HPDE6-E6E7 (cell line): Measurements from ENCODE around the gene PARP1.
"Not testable (repeated sequence)": the region's sequence is repeated elsewhere in the genome, so short reads cannot be mapped to it uniquely, and the experiment has no call there.

ENCODE experiments used
- DNase-seq: peaks from one replicate; pipeline ENCODE4 v3.0.0; 2011; ENCODE audit warnings: missing footprints; ENCODE audit errors: extremely low spot score

PARP1 gene

GRCh38 chr1:226429858-226430715 is 22.2 kb upstream of the PARP1 start:
- no peak for DNase-seq

GRCh38 chr1:226428791-226429461 is 21.0 kb upstream of the PARP1 start:
- DNase-seq = no peak

DNA sequence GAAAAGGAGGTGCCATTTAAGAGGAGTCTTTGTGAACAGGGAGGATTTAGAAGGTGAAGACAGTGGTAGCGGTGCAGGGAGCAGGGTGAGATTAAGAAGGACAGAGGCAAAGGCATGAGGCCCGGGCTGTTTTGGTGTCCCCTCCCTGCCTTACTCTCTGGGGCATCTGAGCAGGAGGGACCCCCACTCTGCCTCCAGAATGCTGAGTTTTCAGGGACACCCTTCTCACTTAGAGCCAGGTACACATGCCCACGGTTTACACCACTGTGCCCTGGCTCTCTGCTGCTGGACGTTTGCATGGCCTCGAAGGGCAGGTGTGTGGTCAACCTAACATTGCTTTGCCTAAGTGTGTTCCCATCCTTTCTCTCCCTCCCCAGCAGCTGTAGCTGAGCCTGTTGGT is 20.5 kb upstream of the PARP1 start:
- no peak for DNase-seq

- DNase-seq = no peak
Measured at GRCh38 chr1:226427131-226427530, 19.2 kb upstream of the PARP1 start.

GRCh38 chr1:226426395-226426794 is 18.5 kb upstream of the PARP1 start:
- DNase-seq = not testable (repeated sequence)

DNA sequence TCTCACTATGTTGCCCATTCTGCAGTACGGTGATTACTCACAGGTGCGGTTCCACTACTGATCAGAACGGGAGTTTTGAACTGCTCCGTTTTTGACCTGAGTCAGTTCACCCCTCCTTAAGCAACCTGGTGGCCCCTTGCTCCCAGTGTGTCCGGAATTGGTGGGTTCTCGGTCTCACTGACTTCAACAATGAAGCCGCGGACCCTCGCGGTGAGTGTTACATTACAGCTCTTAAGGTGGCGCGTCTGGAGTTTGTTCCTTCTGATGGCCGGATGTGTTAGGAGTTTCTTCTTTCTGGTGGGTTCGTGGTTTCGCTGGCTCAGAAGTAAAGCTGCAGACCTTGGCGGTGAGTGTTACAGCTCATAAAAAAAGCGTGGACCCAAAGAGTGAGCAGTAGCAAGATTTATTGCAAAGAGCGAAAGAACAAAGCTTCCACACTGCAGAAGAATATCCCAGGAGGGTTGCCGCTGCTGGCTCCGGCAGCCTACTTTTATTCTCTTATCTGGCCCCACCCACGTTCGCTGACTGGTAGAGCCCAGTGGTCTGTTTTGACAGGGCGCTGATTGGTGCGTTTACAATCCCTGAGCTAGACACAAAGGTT is 17.6 kb upstream of the PARP1 start:
- no peak for DNase-seq

- DNase-seq = no peak
Measured at GRCh38 chr1:226425004-226425378, 17.1 kb upstream of the PARP1 start.

DNA sequence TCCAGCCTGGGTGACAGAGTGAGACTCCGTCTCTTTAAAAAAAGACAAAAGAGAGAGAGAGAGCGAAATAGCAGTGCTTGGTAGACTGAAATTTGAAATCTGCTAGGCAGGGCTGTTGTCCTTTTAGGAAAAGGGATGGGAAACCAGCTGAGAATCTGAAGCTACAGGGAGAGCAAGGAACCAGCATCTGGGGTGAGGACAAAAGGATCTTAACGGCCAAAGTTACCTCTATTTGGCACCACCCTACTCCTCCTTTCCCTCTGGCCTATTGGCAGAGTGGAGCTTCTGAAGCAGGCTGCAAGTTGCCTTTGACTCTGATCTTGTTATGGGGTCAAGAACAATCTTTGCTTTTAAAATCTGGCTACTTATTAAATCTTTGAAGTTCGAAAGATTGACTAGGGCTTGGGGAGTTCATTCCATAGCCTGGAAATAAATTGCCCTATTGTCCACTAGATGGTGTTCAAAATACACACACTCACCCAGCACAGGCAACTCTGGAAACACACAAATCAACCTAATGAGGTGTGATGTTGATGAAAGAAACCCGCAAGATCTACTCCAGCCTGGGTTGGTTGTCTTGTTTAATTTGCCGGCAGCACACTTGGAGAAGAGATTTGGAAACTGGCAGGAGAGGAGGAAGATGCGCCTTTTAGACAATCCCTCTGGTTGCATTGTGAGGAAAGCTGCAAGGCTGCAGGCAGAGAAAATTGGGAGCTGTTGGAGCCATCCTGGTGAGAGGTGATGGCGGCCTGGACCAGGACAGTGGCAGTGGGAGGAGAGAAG is 16.5 kb upstream of the PARP1 start:
- DNase-seq = peak; percentile 43

DNA sequence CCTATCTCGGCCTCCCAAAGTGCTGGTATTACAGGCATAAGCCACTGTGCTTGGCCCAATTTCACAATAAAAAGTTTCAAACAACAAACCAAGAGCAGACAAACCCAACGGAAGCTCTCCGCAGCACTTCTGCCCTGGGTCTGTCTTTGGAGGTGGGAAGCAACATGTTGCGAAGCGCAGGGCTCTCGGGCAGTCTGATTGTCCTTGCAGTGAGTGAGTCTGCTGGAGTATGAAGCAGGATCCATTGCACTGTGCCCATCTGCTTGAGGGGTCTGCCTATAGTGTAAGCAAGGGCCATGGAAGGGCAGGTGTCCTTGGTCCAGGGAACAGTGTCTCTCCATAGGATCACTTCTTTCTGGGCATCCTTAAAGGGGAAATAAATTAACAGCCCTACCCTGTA is 14.6 kb upstream of the PARP1 start:
- no peak for DNase-seq

DNA sequence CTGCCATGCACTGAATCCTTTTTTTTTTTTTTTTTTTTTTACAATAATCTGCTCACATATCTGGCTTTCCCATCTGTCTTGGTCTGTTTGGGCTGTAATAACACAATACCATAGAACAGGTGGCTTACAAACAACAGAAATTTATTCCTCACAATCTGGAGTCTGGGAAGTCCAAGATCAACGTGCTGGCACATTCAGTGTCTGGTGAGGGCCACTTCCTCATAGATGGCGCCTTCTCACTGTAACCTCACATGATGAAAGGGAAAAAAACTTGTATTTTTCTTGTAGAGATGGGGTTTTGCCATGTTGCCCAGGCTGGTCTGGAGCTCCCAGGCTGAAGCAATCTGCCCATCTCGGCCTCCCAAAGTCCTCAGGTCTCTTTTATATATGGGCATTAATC is 13.0 kb upstream of the PARP1 start:
- no peak for DNase-seq

GRCh38 chr1:226420328-226420727 is 12.4 kb upstream of the PARP1 start:
- no peak for DNase-seq

- no peak for DNase-seq
Measured at GRCh38 chr1:226419284-226420029, 11.6 kb upstream of the PARP1 start.

GRCh38 chr1:226417830-226418546 is 10.1 kb upstream of the PARP1 start:
- no peak for DNase-seq

- no peak for DNase-seq
Measured at GRCh38 chr1:226417350-226417749, 9.5 kb upstream of the PARP1 start.

DNA sequence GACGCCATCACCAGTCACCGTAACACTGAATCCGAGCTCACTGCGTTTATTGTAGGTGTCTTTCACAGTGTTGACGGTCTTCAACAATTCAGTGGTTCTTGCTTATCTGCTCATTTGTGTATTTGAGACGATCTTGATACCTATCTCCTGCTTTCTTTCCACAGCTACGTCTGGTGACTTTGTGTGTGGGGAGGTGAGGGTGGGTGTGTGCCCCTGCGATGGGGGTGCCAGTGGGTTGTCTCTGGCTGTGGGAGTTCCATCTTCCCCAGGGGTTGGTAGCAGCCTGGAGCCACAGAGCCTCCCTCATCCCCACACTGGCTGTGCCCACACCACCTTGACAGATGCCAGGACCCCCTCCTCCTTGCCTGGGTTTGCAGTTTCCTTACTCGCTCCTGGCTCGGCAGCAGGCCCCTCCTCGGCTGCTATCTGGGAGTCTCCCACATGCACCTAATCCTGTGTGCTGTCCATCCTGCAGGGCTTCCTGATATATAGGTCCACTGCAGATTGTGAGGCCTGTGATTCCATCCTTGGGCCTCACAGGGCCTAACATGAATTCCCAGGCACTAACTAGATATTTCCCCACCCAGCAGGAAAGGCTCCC is 6.3 kb upstream of the PARP1 start:
- no peak for DNase-seq

DNA sequence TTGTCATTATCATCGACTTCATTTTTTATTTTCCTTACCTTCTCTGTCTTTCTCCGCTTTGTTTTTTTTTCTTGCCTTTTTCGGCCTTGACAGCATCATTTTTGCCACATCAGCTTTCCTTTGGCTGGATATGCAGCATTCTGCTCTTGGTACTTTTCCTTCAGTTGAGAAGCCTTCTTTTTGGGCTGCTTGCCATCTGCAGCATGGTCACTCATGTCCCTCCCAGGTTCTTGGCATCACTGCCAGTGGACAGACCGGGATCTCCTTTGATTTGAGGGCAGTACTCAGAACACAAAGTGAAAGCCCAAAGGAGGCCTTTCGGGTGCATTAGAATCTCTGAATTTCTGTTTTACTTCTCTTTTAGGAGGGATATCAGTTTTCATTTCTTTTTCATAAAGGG is 3.7 kb upstream of the PARP1 start:
- no peak for DNase-seq

GRCh38 chr1:226410958-226411357 is 3.1 kb upstream of the PARP1 start:
- DNase-seq = no peak

GRCh38 chr1:226409392-226409791 is 1.5 kb upstream of the PARP1 start:
- DNase-seq = no peak

- no peak for DNase-seq
Measured at GRCh38 chr1:226408285-226409184, 642 bp upstream of the PARP1 start.

DNA sequence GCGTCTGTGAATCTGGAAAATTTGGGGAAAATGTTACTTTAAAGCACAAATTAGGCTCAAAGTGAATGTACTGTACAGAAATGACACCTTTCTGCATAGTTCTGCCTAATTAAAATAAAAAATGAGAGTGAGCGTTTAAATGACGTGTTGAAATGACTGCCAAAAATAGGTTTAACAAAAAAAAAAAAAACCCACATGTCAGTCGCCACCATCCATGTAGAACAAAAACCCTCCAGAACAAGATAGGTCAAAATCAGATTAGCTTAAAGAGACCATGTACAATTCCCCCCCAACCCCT is 745 bp downstream of the PARP1 start:
- DNase-seq = no peak
